Right atrium auricular region (tissue), 2 donors: Measurements from ENCODE around the gene KLHDC4. TPM values are rescaled to one million over a fixed set of nuclear protein-coding genes. Genes with fewer than 3 reads are reported as not detected.

Experiments used
- DNase-seq: peaks from one replicate; pipeline ENCODE4 v3.0.0-alpha.2; 2019; ENCODE audit warnings: low spot score
- H3K27ac ChIP-seq, 2 donors: fragments of 200-600 bp; sonication (generic); 1 replicate in 1 of 2; 2 replicates in 1 of 2; pipeline ENCODE4 v1.5.1; 2016 to 2019
- H3K27me3 ChIP-seq, 2 donors: fragments of 200-600 bp; sonication (generic); one replicate each; pipeline versions ENCODE4 v1.5.1 to v1.6.0; 2017 to 2019
- H3K36me3 ChIP-seq: fragments of 200-600 bp; sonication (generic); one replicate; pipeline ENCODE4 v1.5.1; 2016
- H3K4me1 ChIP-seq, 2 donors: fragments of 200-600 bp; sonication (generic); one replicate each; pipeline versions ENCODE4 v1.5.1 to v1.6.0; 2017 to 2019
- H3K4me3 ChIP-seq, 2 donors: fragments of 200-600 bp; sonication (generic); 1 replicate in 1 of 2; 2 replicates in 1 of 2; pipeline ENCODE4 v1.5.1; 2017 to 2019; ENCODE audit warnings: mild to moderate bottlenecking in 1 of 2, moderate library complexity in 1 of 2
- H3K9me3 ChIP-seq, 2 donors: fragments of 200-600 bp; sonication (generic); one replicate each; pipeline ENCODE4 v1.5.1; 2019
- total RNA-seq, 2 donors: library from RNA; depleted of rRNA; stranded (reverse); fragments of >200 nt; gene quantifications; one replicate each; pipeline ENCODE4 v1.1.0, GENCODE V29; 2016
- TF ChIP-seq, protein P1 (sequence below), 2 donors: fragments of 200-600 bp; sonication (generic); IDR thresholded peaks; one replicate each; pipeline ENCODE4 v1.5.1; 2019; ENCODE audit warnings: antibody characterized with exemption in 2 of 2

KLHDC4 gene
- total RNA-seq, 2 donors from 2014 or later, result 11.8 to 12.6 TPM

DNA sequence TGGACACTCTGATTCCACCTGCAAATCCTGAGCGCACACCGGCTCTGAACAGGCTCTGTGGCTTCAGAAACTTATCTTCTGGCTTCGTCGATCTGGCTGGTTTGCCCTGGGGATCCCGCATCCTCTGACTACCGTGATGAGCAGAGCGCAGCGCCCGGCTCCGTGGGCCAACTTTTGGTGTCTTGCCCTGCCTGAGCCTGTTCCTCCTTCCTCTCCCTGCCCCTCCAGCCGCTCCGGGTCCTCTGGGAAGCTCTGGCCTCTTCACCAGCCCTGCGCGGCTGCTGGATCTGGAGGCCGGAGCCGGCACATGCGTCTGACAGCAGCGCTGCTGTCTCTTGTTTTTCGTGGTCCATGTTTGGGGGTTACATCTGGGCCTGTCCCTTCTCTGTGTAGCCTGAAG, 97.8 kb downstream of the KLHDC4 start:
- no peak for DNase-seq
- no peak overlapping the region for H3K4me3 ChIP-seq
- TF ChIP-seq, protein P1, sequence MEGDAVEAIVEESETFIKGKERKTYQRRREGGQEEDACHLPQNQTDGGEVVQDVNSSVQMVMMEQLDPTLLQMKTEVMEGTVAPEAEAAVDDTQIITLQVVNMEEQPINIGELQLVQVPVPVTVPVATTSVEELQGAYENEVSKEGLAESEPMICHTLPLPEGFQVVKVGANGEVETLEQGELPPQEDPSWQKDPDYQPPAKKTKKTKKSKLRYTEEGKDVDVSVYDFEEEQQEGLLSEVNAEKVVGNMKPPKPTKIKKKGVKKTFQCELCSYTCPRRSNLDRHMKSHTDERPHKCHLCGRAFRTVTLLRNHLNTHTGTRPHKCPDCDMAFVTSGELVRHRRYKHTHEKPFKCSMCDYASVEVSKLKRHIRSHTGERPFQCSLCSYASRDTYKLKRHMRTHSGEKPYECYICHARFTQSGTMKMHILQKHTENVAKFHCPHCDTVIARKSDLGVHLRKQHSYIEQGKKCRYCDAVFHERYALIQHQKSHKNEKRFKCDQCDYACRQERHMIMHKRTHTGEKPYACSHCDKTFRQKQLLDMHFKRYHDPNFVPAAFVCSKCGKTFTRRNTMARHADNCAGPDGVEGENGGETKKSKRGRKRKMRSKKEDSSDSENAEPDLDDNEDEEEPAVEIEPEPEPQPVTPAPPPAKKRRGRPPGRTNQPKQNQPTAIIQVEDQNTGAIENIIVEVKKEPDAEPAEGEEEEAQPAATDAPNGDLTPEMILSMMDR (IDR thresholded peaks at IDR 0.05), result no peak
- H3K27me3 ChIP-seq, result no peaks in the 10 kb centered on the region
- H3K4me1 ChIP-seq, result no peaks in the 10 kb centered on the region
- no peaks in the 10 kb centered on the region for H3K9me3 ChIP-seq
- H3K36me3 ChIP-seq, result no peaks in the 10 kb centered on the region
- H3K27ac ChIP-seq, result no peak overlapping the region

DNA sequence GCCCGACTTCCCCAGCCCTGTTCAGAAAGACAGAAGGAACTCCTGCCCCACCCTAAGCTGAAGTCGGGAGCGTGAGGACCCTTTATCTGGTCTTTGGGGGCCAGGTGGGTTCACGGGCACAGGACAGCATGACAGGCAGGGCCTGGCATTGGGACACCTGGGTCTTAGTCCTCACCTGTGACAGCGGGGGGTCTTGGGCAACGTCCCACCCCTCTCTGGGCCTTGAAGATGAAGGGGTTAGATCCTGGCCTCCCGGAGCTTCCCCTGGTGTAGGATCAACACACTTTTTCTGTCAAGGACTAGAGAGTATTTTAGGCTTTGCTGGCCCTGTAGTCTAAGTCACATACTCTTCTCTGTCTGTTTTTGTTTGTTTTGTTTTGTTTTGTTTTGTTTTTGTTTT, 98.3 kb downstream of the KLHDC4 start:
- Histone ChIP-seq H3K4me1 (no peaks in the 10 kb centered on the region), H3K27me3 (no peaks in the 10 kb centered on the region)

DNA sequence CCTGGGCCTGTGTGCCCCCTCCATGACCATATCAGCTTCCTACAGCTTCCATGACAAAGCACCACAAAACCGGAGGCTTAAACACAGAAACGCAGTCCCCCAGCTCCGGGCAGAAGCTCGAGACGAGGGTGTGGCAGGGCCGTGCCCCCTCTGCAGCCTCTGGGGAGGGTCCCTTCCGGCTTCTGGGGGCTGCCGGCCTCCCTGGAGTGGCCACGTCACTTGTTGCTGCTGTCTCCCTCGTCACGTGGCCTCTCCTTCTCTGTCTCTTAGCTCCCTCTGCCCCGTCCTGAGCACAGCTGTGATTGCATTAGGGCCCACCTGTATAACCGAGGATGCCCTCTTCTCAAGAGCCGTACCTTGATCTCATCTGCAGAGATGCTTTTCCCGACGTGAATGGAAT, 98.9 kb downstream of the KLHDC4 start:
- Histone ChIP-seq H3K4me1 (no peaks in the 10 kb centered on the region), H3K27ac (no peak overlapping the region), H3K4me3 (no peak overlapping the region), H3K9me3 (no peaks in the 10 kb centered on the region), H3K36me3 (no peaks in the 10 kb centered on the region), H3K27me3 (no peaks in the 10 kb centered on the region)
- TF ChIP-seq, protein P1 (IDR thresholded peaks at IDR 0.05), result no peak
- DNase-seq, result no peak

More for the DNA sequence above, 98.3 kb downstream of the KLHDC4 start:
- Histone ChIP-seq H3K9me3 (no peaks in the 10 kb centered on the region), H3K4me3 (no peak overlapping the region), H3K27ac (no peak overlapping the region), H3K36me3 (no peaks in the 10 kb centered on the region)
- DNase-seq, result no peak
- TF ChIP-seq, protein P1 (IDR thresholded peaks at IDR 0.05), result no peak

DNA sequence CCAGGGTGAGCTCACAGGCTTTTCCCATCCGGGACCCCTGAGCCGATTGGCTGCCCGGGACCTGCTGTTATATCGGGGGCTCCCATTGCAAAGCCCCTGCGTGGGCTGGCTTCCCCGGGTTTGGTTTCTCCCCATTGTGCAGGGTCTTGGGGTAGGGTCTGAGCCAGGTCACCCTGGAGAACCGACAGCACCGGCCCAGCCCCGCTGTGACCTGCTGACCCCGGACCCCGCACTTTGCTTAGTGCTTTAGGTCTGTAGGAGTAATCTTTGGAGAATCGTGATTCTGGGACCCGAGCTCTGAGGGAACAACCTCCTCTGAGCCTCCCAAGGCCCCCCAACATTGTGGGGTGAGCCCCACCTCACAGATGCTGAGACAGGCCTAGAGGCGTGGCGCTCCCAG, 100.6 kb downstream of the KLHDC4 start:
- DNase-seq, result no peak
- H3K36me3 ChIP-seq, result no peaks in the 10 kb centered on the region
- H3K4me3 ChIP-seq, result no peak overlapping the region
- H3K9me3 ChIP-seq, result no peaks in the 10 kb centered on the region
- TF ChIP-seq, protein P1 (IDR thresholded peaks at IDR 0.05), result no peak
- H3K27ac ChIP-seq, result no peak overlapping the region
- H3K4me1 ChIP-seq, result no peaks in the 10 kb centered on the region
- no peaks in the 10 kb centered on the region for H3K27me3 ChIP-seq

DNA sequence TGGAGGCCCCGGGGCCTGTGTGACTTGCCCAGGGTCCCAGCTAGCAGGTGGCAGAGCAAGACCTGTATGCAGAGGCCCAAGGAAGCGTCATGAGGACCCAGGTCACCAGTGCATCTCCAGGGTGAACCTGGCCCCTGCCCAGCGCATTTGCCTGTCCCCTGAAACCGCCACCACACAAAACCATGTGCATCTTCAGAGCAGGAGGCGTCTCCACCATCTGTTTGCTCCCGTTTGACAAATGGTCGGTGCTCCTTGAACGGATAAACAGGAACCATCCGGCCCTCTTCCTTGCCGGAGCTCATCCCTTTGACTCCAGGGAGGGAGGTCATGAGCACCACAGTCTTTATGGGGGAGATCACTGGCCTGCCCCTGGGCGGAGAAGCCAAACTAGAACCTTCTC, 101.0 kb downstream of the KLHDC4 start:
- Histone ChIP-seq H3K4me3 (no peak overlapping the region), H3K4me1 (no peaks in the 10 kb centered on the region), H3K36me3 (no peaks in the 10 kb centered on the region), H3K27ac (no peak overlapping the region), H3K27me3 (no peaks in the 10 kb centered on the region), H3K9me3 (no peaks in the 10 kb centered on the region)
- TF ChIP-seq, protein P1 (IDR thresholded peaks at IDR 0.05), result no peak
- no peak for DNase-seq
